SU-DHL-6 (cell line): ENCODE data around the gene FOXK1.

Experiments
- H2AFZ ChIP-seq: fragments of 200-600 bp; sonication (generic); 2 replicates; pipeline ENCODE4 v1.6.1; 2014; ENCODE audit warnings: low read depth, mild to moderate bottlenecking, moderate library complexity, mixed read lengths, antibody characterized with exemption, low read length; ENCODE audit not compliant: severe bottlenecking
- H3F3A ChIP-seq: fragments of 200-600 bp; shearing (Covaris generic); 2 replicates; pipeline ENCODE4 v1.6.0; 2016; ENCODE audit warnings: antibody characterized with exemption, mild to moderate bottlenecking; ENCODE audit not compliant: insufficient read depth
- H3K27ac ChIP-seq: fragments of 200-600 bp; sonication (generic); 2 replicates; pipeline ENCODE4 v1.5.1; 2016; ENCODE audit warnings: low read depth, mild to moderate bottlenecking, low read length, moderate library complexity, mixed read lengths
- H3K27me3 ChIP-seq: fragments of 200-600 bp; sonication (generic), shearing (Covaris generic); 2 replicates; pipeline ENCODE4 v1.6.0; 2014; ENCODE audit warnings: mild to moderate bottlenecking, low read length
- H3K36me3 ChIP-seq: fragments of 200-600 bp; sonication (generic); 2 replicates; pipeline ENCODE4 v1.6.1; 2014; ENCODE audit warnings: mild to moderate bottlenecking, low read length, mixed read lengths
- H3K4me2 ChIP-seq: fragments of 300-600, 200-600 bp; shearing (Covaris generic), sonication (generic); 2 replicates; pipeline ENCODE4 v1.6.0; 2014; ENCODE audit warnings: low read length, low read depth, mild to moderate bottlenecking; ENCODE audit not compliant: poor library complexity, severe bottlenecking
- H3K4me3 ChIP-seq: fragments of 200-600 bp; sonication (generic); 2 replicates; pipeline ENCODE4 v1.5.1; 2014; ENCODE audit warnings: antibody characterized with exemption, low read length, mild to moderate bottlenecking, mixed read lengths; ENCODE audit not compliant: insufficient read depth, poor library complexity, severe bottlenecking
- H3K79me2 ChIP-seq: fragments of 200-600 bp; sonication (generic); 2 replicates; pipeline ENCODE4 v1.6.1; 2014; ENCODE audit warnings: mild to moderate bottlenecking, low read length, moderate library complexity; ENCODE audit not compliant: insufficient read depth
- H3K9ac ChIP-seq: fragments of 200-600 bp; sonication (generic); 2 replicates; pipeline ENCODE4 v1.7.0; 2014; ENCODE audit warnings: mild to moderate bottlenecking, low read length
- H3K9me2 ChIP-seq: fragments of 200-600 bp; sonication (generic); replicated peaks from 2 replicates; pipeline ENCODE4 v1.6.1; 2014; ENCODE audit warnings: low read length; ENCODE audit not compliant: insufficient read depth
- H3K9me3 ChIP-seq: fragments of 200-600 bp; sonication (generic); 2 replicates; pipeline ENCODE4 v1.6.1; 2014; ENCODE audit warnings: low read length, mixed read lengths; ENCODE audit not compliant: insufficient read depth
- H4K20me1 ChIP-seq: fragments of 200-600 bp; sonication (generic); 2 replicates; pipeline ENCODE4 v1.6.1; 2014; ENCODE audit warnings: low read depth, mild to moderate bottlenecking, antibody characterized with exemption, low read length, moderate library complexity, mixed read lengths
- CTCF ChIP-seq: fragments of 200-600 bp; sonication (generic); IDR thresholded peaks from one replicate; pipeline ENCODE4 v1.5.1; 2017; ENCODE audit warnings: antibody characterized with exemption, mild to moderate bottlenecking, low read length, moderate library complexity; ENCODE audit not compliant: insufficient read depth, poor library complexity, severe bottlenecking
- EZH2phosphoT487 ChIP-seq: fragments of 200-600 bp; sonication (generic), shearing (Covaris generic); conservative IDR thresholded peaks from 2 replicates; pipeline ENCODE4 v1.6.1; 2018; ENCODE audit warnings: mild to moderate bottlenecking, antibody characterized with exemption, low read length, moderate library complexity, mixed read lengths

The FOXK1 gene

GRCh38 chr7:4687956-4688355, 5.9 kb downstream of the FOXK1 start:
- peaks cover 12% of the 10 kb centered on the region; the same call in 1 of the 2 replicates for H3F3A ChIP-seq
- no peak overlapping the region for H3K4me3 ChIP-seq
- no peak for TF ChIP-seq EZH2phosphoT487
- TF ChIP-seq CTCF = no peak
- H4K20me1 ChIP-seq = peaks cover 8% of the 10 kb centered on the region; the same call in 1 of the 2 replicates
- H3K27me3 ChIP-seq = no peaks in the 10 kb centered on the region
- no peak overlapping the region for H3K4me2 ChIP-seq
- no peaks in the 10 kb centered on the region for H3K36me3 ChIP-seq
- H3K9me2 ChIP-seq = no peaks in the 10 kb centered on the region
- H3K9ac ChIP-seq = no peak overlapping the region
- H3K9me3 ChIP-seq = no peaks in the 10 kb centered on the region
- H2AFZ ChIP-seq = no peak overlapping the region
- peaks cover 100% of the 10 kb centered on the region for H3K79me2 ChIP-seq
- no peak overlapping the region for H3K27ac ChIP-seq

DNA sequence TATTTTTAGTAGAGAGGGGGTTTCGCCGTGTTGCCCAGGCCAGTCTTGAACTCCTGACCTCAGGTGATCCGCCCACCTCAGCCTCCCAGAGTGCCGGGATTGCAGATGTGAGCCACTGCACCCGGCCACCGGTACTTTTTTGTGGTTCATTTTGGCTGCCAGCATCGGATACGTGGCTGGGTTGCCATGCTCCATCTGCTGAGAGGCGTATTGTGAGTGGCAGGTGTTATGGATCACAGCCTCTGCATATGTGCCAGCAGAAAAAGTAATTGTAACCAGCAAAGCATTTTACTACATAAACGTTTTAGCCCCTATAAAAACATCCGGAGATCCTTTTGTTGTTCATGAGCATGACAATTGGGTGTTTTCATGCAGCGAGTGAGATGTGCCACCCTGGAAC, 7.1 kb downstream of the FOXK1 start:
- H3K4me2 ChIP-seq = no peak overlapping the region
- H4K20me1 ChIP-seq = peaks cover 8% of the 10 kb centered on the region; the same call in 1 of the 2 replicates
- H3K27ac ChIP-seq = no peak overlapping the region
- no peak overlapping the region for H3K9ac ChIP-seq
- H3K27me3 ChIP-seq = no peaks in the 10 kb centered on the region
- no peak overlapping the region for H2AFZ ChIP-seq
- H3F3A ChIP-seq = peaks cover 9% of the 10 kb centered on the region; the same call in 1 of the 2 replicates
- no peak for TF ChIP-seq EZH2phosphoT487
- no peak for TF ChIP-seq CTCF
- no peaks in the 10 kb centered on the region for H3K36me3 ChIP-seq
- no peaks in the 10 kb centered on the region for H3K9me2 ChIP-seq
- H3K4me3 ChIP-seq = no peak overlapping the region
- H3K9me3 ChIP-seq = no peaks in the 10 kb centered on the region
- H3K79me2 ChIP-seq = peaks cover 100% of the 10 kb centered on the region

DNA sequence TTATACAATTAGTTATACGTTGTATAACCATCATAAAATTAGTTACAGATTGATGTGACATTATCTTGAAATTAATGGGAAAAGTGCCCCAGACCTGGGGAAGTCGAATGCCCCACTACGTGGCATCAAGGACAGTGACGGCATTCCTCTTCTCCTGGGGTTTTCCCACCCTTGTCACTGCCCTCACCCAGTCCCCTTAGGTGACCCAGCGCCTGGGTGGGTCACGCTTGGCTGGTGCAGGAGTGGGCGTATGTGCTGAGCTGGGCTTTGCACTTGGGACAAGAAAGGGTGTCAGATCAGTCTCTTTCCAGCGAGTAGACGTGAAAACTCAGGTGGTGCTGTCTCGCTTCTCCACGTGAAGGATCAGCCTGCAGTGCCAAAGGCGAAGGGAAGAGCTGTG, 7.6 kb downstream of the FOXK1 start:
- Histone ChIP-seq H3K27me3 (no peaks in the 10 kb centered on the region), H3K4me2 (no peak overlapping the region), H3K4me3 (no peak overlapping the region), H3K9me3 (no peaks in the 10 kb centered on the region), H3K9ac (no peak overlapping the region), H3K79me2 (peaks cover 100% of the 10 kb centered on the region), H3K36me3 (no peaks in the 10 kb centered on the region), H3F3A (peaks cover 3% of the 10 kb centered on the region; the same call in 1 of the 2 replicates), H3K27ac (no peak overlapping the region), H2AFZ (no peak overlapping the region), H3K9me2 (no peaks in the 10 kb centered on the region), H4K20me1 (peaks cover 8% of the 10 kb centered on the region; the same call in 1 of the 2 replicates)
- TF ChIP-seq CTCF (no peak), EZH2phosphoT487 (no peak)
